Suprapubic skin (tissue), 4 donors: ENCODE data around the gene OVOL2.
"Not testable (repeated sequence)": the region's sequence is repeated elsewhere in the genome, so short reads cannot be mapped to it uniquely, and the experiment has no call there.

Experiments used
- EP300 ChIP-seq: sonication (generic); formaldehyde crosslinking; IDR thresholded peaks from one replicate; pipeline ENCODE4 v1.6.1; 2017; ENCODE audit warnings: antibody characterized with exemption
- POLR2AphosphoS5 ChIP-seq, 3 donors: sonication (generic); formaldehyde crosslinking; IDR thresholded peaks; one replicate each; pipeline ENCODE4 v1.6.1; 2017; ENCODE audit warnings: antibody characterized with exemption in 3 of 3
- TF ChIP-seq, protein P1 (sequence below), 2 donors: fragments of 200-600 bp in 1 of 2; fragments of 450-650 bp in 1 of 2; sonication (generic) in 1 of 2; IDR thresholded peaks; one replicate each; pipeline ENCODE4 v1.5.1; 2016 to 2019; ENCODE audit warnings: antibody characterized with exemption in 2 of 2, mild to moderate bottlenecking in 1 of 2, moderate library complexity in 1 of 2

DNA sequence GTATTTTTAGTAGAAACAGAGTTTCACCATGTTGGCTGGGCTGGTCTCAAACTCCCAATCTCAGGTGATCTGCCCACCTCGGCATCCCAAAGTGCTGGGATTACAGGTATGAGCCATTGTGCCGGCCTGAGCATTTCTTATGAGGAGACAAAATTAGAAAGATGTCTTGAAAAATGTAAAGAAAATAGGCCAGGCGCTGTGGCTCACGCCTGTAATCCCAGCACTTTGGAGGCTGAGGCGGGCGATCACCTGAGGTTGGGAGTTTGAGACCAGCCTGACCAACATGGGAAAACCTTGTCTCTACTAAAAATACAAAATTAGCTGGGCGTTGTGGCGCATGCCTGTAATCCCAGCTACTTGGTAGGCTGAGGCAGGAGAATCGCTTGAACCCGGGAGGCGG lies 42.9 kb upstream of the OVOL2 start:
- TF ChIP-seq, protein P1, sequence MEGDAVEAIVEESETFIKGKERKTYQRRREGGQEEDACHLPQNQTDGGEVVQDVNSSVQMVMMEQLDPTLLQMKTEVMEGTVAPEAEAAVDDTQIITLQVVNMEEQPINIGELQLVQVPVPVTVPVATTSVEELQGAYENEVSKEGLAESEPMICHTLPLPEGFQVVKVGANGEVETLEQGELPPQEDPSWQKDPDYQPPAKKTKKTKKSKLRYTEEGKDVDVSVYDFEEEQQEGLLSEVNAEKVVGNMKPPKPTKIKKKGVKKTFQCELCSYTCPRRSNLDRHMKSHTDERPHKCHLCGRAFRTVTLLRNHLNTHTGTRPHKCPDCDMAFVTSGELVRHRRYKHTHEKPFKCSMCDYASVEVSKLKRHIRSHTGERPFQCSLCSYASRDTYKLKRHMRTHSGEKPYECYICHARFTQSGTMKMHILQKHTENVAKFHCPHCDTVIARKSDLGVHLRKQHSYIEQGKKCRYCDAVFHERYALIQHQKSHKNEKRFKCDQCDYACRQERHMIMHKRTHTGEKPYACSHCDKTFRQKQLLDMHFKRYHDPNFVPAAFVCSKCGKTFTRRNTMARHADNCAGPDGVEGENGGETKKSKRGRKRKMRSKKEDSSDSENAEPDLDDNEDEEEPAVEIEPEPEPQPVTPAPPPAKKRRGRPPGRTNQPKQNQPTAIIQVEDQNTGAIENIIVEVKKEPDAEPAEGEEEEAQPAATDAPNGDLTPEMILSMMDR (IDR thresholded peaks at IDR 0.05), result not testable (repeated sequence)
- TF ChIP-seq POLR2AphosphoS5 (IDR thresholded peaks at IDR 0.05); EP300: not testable (repeated sequence)
